Activated CD4-positive, alpha-beta memory T cell treated with anti-CD3 and anti-CD28 coated beads for 36 hours (primary cell): ENCODE data around the gene NADK. TPM values are rescaled to one million over a fixed set of nuclear protein-coding genes. Genes with fewer than 3 reads are reported as not detected.
A peak's percentile ranks its signal among the peaks of the same experiment; 100 is the strongest.
"Not testable (repeated sequence)": the region's sequence is repeated elsewhere in the genome, so short reads cannot be mapped to it uniquely, and the experiment has no call there.

Experiments
- CTCF ChIA-PET: fragments of 350-600 bp; sonication (Branson Sonifier 250); formaldehyde crosslinking; loops from one replicate; lab custom pipeline; 2021; ENCODE audit warnings: antibody characterized with exemption, inconsistent platforms; lab: Charles Lee
- POLR2A ChIA-PET: fragments of 350-600 bp; sonication (Branson Sonifier 250); formaldehyde crosslinking; loops from one replicate; lab custom pipeline; 2021; ENCODE audit warnings: antibody characterized with exemption; lab: Charles Lee
- DNase-seq: peaks from one replicate; pipeline ENCODE4 v3.0.0-alpha.2; 2020
- H3K27ac Mint-ChIP-seq: one replicate; pipeline ENCODE4 v1.8.0; 2021; ENCODE audit warnings: mixed read lengths
- H3K27me3 Mint-ChIP-seq: one replicate; pipeline ENCODE4 v1.8.0; 2021; ENCODE audit warnings: mixed read lengths
- H3K36me3 Mint-ChIP-seq: one replicate; pipeline ENCODE4 v1.8.0; 2021; ENCODE audit warnings: mixed read lengths
- H3K4me1 Mint-ChIP-seq: one replicate; pipeline ENCODE4 v1.8.0; 2021; ENCODE audit warnings: low read depth, mixed read lengths
- H3K4me3 Mint-ChIP-seq: one replicate; pipeline ENCODE4 v1.8.0; 2021; ENCODE audit warnings: mild to moderate bottlenecking, mixed read lengths
- H3K9me3 Mint-ChIP-seq: one replicate; pipeline ENCODE4 v1.8.0; 2021; ENCODE audit warnings: mixed read lengths
- intact Hi-C: fragments of 100-400 bp; cut with micrococcal nuclease; formaldehyde crosslinking; loops from one replicate; pipeline ENCODE4 v1.15.1; 2023
- total RNA-seq, 2 experiments: library from RNA; stranded (reverse); gene quantifications; one replicate each; pipeline ENCODE4 v1.2.3, GENCODE V29; 2021

Gene NADK
- total RNA-seq, 2 experiments from 2014 or later, result 56.2 to 57.4 TPM

DNA sequence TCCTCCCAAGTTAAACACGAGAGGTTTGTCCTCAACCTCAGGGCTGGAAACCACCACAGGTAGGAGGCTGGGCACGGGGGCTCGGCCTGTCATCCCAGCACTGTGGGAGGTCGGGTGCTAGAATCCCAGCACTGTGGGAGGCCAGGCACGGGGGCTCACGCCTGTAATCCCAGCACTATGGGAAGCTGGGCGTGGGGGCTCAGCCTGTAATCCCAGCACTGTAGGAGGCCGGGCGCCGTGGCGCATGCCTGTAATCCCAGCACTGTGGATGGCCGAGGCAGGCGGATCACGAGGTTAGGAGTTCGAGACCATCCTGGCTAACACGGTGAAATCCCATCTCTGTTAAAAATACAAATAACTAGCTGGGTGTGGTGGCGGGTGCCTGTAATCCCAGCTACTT, 47.4 kb downstream of the NADK start:
- ChIA-PET CTCF (no interaction called here), POLR2A (no interaction called here)
- Mint-ChIP-seq H3K4me1 (peaks cover 15% of the 10 kb centered on the region), H3K4me3 (no peak overlapping the region), H3K9me3 (no peaks in the 10 kb centered on the region), H3K27ac (no peak overlapping the region), H3K36me3 (peaks cover 10% of the 10 kb centered on the region), H3K27me3 (no peaks in the 10 kb centered on the region)
- intact Hi-C loops, result no loop called here
- DNase-seq, result no peak

GRCh38 chr1:1730230-1730629, 48.0 kb downstream of the NADK start:
- DNase-seq, H3K27me3 Mint-ChIP-seq, CTCF ChIA-PET, intact Hi-C loops, H3K9me3 Mint-ChIP-seq, POLR2A ChIA-PET, H3K27ac Mint-ChIP-seq, H3K4me3 Mint-ChIP-seq: not testable (repeated sequence)
- peaks cover 15% of the 10 kb centered on the region for H3K4me1 Mint-ChIP-seq
- peaks cover 10% of the 10 kb centered on the region for H3K36me3 Mint-ChIP-seq

DNA sequence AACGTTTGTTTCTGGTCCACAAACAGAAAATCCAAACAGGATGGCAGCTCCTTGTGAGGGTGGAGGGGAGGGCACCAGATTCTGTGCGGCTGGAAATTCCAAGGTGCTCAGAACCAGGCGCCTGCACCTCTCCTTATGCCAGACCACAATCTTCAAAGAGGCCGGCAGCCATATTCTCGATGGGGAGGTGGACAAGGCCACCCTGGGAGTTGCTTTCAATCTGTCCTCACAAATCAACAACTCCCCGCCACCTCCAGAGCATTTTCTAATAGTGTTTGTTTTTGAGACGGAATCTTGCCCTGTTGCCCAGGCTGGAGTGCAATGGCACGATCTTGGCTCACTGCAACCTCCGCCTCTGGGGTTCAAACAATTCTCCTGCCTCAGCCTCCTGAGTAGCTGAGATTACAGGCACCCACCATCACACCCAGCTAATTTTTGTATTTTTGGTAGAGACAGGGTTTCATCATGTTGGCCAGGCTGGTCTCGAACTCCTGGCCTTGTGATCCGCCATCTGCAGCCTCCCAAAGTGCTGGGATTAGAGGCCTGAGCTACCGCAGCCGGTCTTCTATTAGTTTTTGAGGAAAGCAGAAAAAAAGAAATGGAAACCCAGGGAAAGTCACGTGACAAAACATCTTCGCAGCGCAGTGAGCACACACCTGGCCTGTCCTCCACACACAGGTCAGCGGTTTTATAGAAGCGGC, 49.0 kb downstream of the NADK start:
- H3K27ac Mint-ChIP-seq, result peak overlapping the region; percentile 79
- peaks cover 16% of the 10 kb centered on the region for H3K4me1 Mint-ChIP-seq
- H3K27me3 Mint-ChIP-seq, H3K4me3 Mint-ChIP-seq, POLR2A ChIA-PET, H3K9me3 Mint-ChIP-seq, DNase-seq, intact Hi-C loops, CTCF ChIA-PET: not testable (repeated sequence)
- peaks cover 14% of the 10 kb centered on the region for H3K36me3 Mint-ChIP-seq

- H3K9me3 Mint-ChIP-seq, CTCF ChIA-PET, H3K27me3 Mint-ChIP-seq, DNase-seq, H3K4me3 Mint-ChIP-seq, intact Hi-C loops: not testable (repeated sequence)
- H3K27ac Mint-ChIP-seq, result peak overlapping the region; percentile 87
- POLR2A ChIA-PET, result interaction anchor here (0.6 kb wide), 1 partner anchor 549 kb away, joined by 3 read pairs; no protein-coding TSS in a partner anchor
- peaks cover 14% of the 10 kb centered on the region for H3K36me3 Mint-ChIP-seq
- H3K4me1 Mint-ChIP-seq, result peaks cover 16% of the 10 kb centered on the region
Measured at GRCh38 chr1:1728308-1729005, 49.8 kb downstream of the NADK start.

DNA sequence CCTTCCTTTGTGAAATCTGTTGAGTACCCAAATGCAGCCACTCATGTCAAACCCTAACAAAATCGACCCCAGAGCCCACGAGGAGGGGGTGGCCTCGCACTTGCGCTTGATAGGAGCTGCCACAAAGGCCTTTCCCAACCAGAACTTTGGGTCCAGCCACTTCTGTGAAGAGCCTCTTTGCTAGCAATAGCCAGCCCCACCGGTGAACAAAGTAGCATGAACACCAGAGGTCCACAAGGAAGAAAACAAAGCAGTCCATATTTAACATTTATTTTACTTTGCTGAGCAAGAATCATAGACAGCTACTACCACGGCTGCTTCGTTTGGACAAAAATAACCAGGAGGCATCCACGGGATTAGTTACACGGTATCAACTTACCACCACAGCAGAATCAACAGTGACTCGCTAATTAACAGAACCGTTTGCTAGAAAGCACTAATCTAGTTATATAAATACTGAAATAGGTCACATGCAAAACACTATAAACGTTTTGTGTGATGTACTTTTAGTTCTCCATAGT, 51.1 kb downstream of the NADK start:
- H3K27me3 Mint-ChIP-seq, DNase-seq, intact Hi-C loops, H3K9me3 Mint-ChIP-seq, H3K4me3 Mint-ChIP-seq, POLR2A ChIA-PET, CTCF ChIA-PET: not testable (repeated sequence)
- Mint-ChIP-seq H3K36me3 (peaks cover 10% of the 10 kb centered on the region), H3K27ac (peak overlapping the region; percentile 11), H3K4me1 (peaks cover 16% of the 10 kb centered on the region)

GRCh38 chr1:1726088-1726487, 52.2 kb downstream of the NADK start:
- not testable (repeated sequence) for H3K27ac Mint-ChIP-seq

GRCh38 chr1:1724035-1724864, 54.0 kb downstream of the NADK start, which contains the start of gene CDK11A:
Gene CDK11A, minus strand, starts transcription at chr1:1724357. Its CDS starts 1,539 bp downstream, at chr1:1722818.
- ChIA-PET POLR2A (interaction anchor here (0.6 to 1.0 kb wide), 3 partner anchors 46 to 185 kb away, joined by 3 to 4 read pairs (median 3); no protein-coding TSS in a partner anchor), CTCF (interaction anchor here (0.6 to 1.0 kb wide), 2 partner anchors 182 to 184 kb away, joined by 3 to 4 read pairs; no protein-coding TSS in a partner anchor)
- Mint-ChIP-seq H3K36me3 (peaks cover 14% of the 10 kb centered on the region), H3K27ac (peak within 1 kb of the TSS; percentile 92), H3K4me3 (peak within 1 kb of the TSS; percentile 87), H3K4me1 (peaks cover 17% of the 10 kb centered on the region)
- peak; percentile 99 for DNase-seq
- not testable (repeated sequence) for H3K27me3 Mint-ChIP-seq, H3K9me3 Mint-ChIP-seq
- intact Hi-C loops, result loop anchor here (5.0 kb wide), 2 partner anchors 67 to 152 kb away; partner anchors contain the start of genes CDK11B and SSU72

More at GRCh38 chr1:1726088-1726487, 52.2 kb downstream of the NADK start:
- H3K4me1 Mint-ChIP-seq, result peaks cover 20% of the 10 kb centered on the region
- DNase-seq, H3K9me3 Mint-ChIP-seq, H3K27me3 Mint-ChIP-seq, intact Hi-C loops, POLR2A ChIA-PET, CTCF ChIA-PET: not testable (repeated sequence)
- peaks cover 14% of the 10 kb centered on the region for H3K36me3 Mint-ChIP-seq
- H3K4me3 Mint-ChIP-seq, result peak overlapping the region; percentile 26

- DNase-seq, result no peak
- Mint-ChIP-seq H3K4me1 (peaks cover 6% of the 10 kb centered on the region), H3K27me3 (no peaks in the 10 kb centered on the region), H3K36me3 (peaks cover 19% of the 10 kb centered on the region), H3K4me3 (no peak overlapping the region), H3K27ac (no peak overlapping the region), H3K9me3 (no peaks in the 10 kb centered on the region)
- ChIA-PET CTCF (no interaction called here), POLR2A (no interaction called here)
- intact Hi-C loops, result loop anchor here (5.0 kb wide), 2 partner anchors 64 to 149 kb away; partner anchors contain the start of genes CDK11B and SSU72
Measured at GRCh38 chr1:1721201-1721600, 57.1 kb downstream of the NADK start.

DNA sequence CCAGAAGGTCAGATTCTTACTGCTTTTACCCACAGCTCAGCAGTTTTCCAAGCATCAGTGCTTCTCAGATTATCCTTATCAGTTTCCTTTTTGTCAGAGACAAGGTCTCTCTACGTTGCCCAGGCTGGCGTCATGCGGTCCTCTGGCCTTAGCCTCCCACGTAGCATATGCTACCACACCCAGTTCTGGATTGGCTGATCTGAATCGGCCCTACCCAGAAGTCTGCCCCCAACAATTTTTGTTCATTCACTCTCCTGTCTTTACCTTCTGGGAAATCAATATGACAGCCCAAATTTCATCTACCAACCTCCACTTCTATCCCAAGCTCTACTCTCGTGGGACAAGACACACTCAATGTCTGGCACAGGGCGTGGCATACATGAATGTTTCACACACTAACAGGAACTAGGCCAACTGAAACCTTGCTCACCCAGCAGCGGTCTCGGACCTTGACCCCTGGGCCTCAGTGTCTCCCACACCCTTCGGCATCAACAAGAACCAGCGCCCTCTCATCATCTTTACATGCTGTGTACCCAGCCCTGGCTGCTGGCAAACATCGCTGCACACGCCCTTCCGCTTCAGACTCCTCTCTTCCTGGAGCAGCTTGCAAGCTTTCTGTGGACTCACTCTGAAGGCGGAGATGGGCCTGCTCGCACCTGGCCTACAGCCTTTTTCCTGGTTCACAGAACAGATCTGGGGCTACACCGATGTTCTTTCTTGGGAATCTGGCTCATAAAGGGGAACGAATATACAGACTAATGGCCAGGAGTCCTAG, 63.0 kb downstream of the NADK start:
- POLR2A ChIA-PET, DNase-seq, H3K27me3 Mint-ChIP-seq, H3K4me3 Mint-ChIP-seq, H3K9me3 Mint-ChIP-seq, intact Hi-C loops, H3K4me1 Mint-ChIP-seq, H3K27ac Mint-ChIP-seq, CTCF ChIA-PET: not testable (repeated sequence)
- peaks cover 15% of the 10 kb centered on the region for H3K36me3 Mint-ChIP-seq

DNA sequence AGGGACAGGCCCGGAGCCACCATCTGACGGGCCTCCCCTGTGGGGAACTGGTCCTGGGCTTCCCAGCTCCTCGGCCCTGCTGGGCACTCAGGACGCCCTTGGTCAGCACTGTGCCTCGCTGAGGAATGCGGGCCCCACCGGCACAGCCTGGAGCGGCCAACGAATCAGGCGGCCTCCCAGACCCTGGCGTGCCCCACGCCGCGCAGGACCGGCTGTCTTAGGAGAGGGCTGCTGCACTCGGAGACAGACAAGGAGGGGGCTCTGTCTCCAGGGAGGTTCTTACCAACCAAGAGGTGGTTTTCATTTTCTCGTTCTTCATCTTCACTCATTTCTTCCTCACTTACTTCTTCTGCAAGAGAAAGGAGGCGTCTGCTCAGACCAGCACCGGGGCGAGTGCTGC, 70.4 kb downstream of the NADK start:
- H3K9me3 Mint-ChIP-seq, POLR2A ChIA-PET, H3K4me1 Mint-ChIP-seq, H3K27ac Mint-ChIP-seq, intact Hi-C loops, DNase-seq, H3K36me3 Mint-ChIP-seq, H3K27me3 Mint-ChIP-seq, H3K4me3 Mint-ChIP-seq, CTCF ChIA-PET: not testable (repeated sequence)

- H3K9me3 Mint-ChIP-seq, CTCF ChIA-PET, H3K4me1 Mint-ChIP-seq, POLR2A ChIA-PET, intact Hi-C loops, H3K27ac Mint-ChIP-seq, H3K36me3 Mint-ChIP-seq, H3K4me3 Mint-ChIP-seq, DNase-seq, H3K27me3 Mint-ChIP-seq: not testable (repeated sequence)
Measured at GRCh38 chr1:1707241-1707640, 71.0 kb downstream of the NADK start.
